CD4-positive, alpha-beta T cell treated with Interleukin-10 for 1 hour (primary cell): ENCODE measurements around the gene OXCT2.
"Not testable (repeated sequence)": the region's sequence is repeated elsewhere in the genome, so short reads cannot be mapped to it uniquely, and the experiment has no call there.

Experiments used
- DNase-seq: peaks from one replicate; pipeline ENCODE4 v3.0.0-alpha.2; 2020

Gene OXCT2

GRCh38 chr1:39771022-39771532, at the start of gene OXCT2:
Gene OXCT2 (minus strand): TSS chr1:39771348. CDS start chr1:39771255, 93 bp downstream.
- DNase-seq = not testable (repeated sequence)

GRCh38 chr1:39819091-39819812, 48.1 kb upstream of the OXCT2 start:
- no peak for DNase-seq

- DNase-seq = no peak
Observed at GRCh38 chr1:39818482-39818881, 47.3 kb upstream of the OXCT2 start.

- DNase-seq = peak; percentile 81
Observed at GRCh38 chr1:39817091-39817932, 46.2 kb upstream of the OXCT2 start.

- DNase-seq = peak; percentile 38
Observed at GRCh38 chr1:39816415-39817090, 45.4 kb upstream of the OXCT2 start.

GRCh38 chr1:39812913-39813312, 41.8 kb upstream of the OXCT2 start:
- no peak for DNase-seq

- DNase-seq = no peak
Observed at GRCh38 chr1:39808784-39809517, 37.8 kb upstream of the OXCT2 start.

- DNase-seq = no peak
Observed at GRCh38 chr1:39805385-39805784, 34.2 kb upstream of the OXCT2 start.

GRCh38 chr1:39802496-39803260, 31.5 kb upstream of the OXCT2 start:
- DNase-seq = no peak

GRCh38 chr1:39800471-39800835, 29.3 kb upstream of the OXCT2 start:
- no peak for DNase-seq

GRCh38 chr1:39799770-39800470, 28.8 kb upstream of the OXCT2 start:
- DNase-seq = peak; percentile 76

GRCh38 chr1:39798859-39799769, 28.0 kb upstream of the OXCT2 start:
- DNase-seq = peak; percentile 93

- no peak for DNase-seq
Observed at GRCh38 chr1:39795651-39796050, 24.5 kb upstream of the OXCT2 start.

GRCh38 chr1:39791838-39792237, 20.7 kb upstream of the OXCT2 start:
- DNase-seq = no peak

- DNase-seq = no peak
Observed at GRCh38 chr1:39789571-39790110, 18.5 kb upstream of the OXCT2 start.

GRCh38 chr1:39788758-39789570, 17.8 kb upstream of the OXCT2 start, which contains the start of gene BMP8B:
Gene BMP8B (minus strand): TSS chr1:39788865. CDS start chr1:39788485, 380 bp downstream.
- DNase-seq = peak; percentile 58

- DNase-seq = no peak
Observed at GRCh38 chr1:39788426-39788757, 17.2 kb upstream of the OXCT2 start.

GRCh38 chr1:39787964-39788363, 16.8 kb upstream of the OXCT2 start:
- not testable (repeated sequence) for DNase-seq

GRCh38 chr1:39787468-39787867, 16.3 kb upstream of the OXCT2 start:
- DNase-seq = no peak
